GM21786 (cell line): ENCODE data around the gene TLDC2.
"Not testable (repeated sequence)": the region's sequence is repeated elsewhere in the genome, so short reads cannot be mapped to it uniquely, and the experiment has no call there.

Experiments
- ATAC-seq: cut with Tn5 transposase; IDR thresholded peaks from one replicate; pipeline ENCODE4 v1.9.1; 2021; ENCODE audit not compliant: unreplicated experiment

The TLDC2 gene

GRCh38 chr20:36866681-36867495, 9.1 kb upstream of the TLDC2 start:
- ATAC-seq, result no peak

- ATAC-seq, result no peak
Measured at GRCh38 chr20:36871640-36872570, 4.0 kb upstream of the TLDC2 start.

GRCh38 chr20:36872852-36873251, 3.1 kb upstream of the TLDC2 start:
- no peak for ATAC-seq

- no peak for ATAC-seq
Measured at GRCh38 chr20:36873498-36874189, 2.3 kb upstream of the TLDC2 start.

- ATAC-seq, result not testable (repeated sequence)
Measured at GRCh38 chr20:36875093-36875492, 845 bp upstream of the TLDC2 start.

- no peak for ATAC-seq
Measured at GRCh38 chr20:36876473-36876833, 515 bp downstream of the TLDC2 start.

GRCh38 chr20:36878941-36879340, 3.0 kb downstream of the TLDC2 start:
- no peak for ATAC-seq

- ATAC-seq, result no peak
Measured at GRCh38 chr20:36880741-36881250, 4.9 kb downstream of the TLDC2 start.

- ATAC-seq, result no peak
Measured at GRCh38 chr20:36881331-36881730, 5.4 kb downstream of the TLDC2 start.

GRCh38 chr20:36881888-36882287, 6.0 kb downstream of the TLDC2 start:
- no peak for ATAC-seq

- no peak for ATAC-seq
Measured at GRCh38 chr20:36883977-36884535, 8.1 kb downstream of the TLDC2 start.

GRCh38 chr20:36885356-36885755, 9.4 kb downstream of the TLDC2 start:
- ATAC-seq, result no peak

- ATAC-seq, result no peak
Measured at GRCh38 chr20:36886859-36887751, 11.2 kb downstream of the TLDC2 start.

GRCh38 chr20:36887752-36888090, 11.8 kb downstream of the TLDC2 start:
- ATAC-seq, result no peak

- no peak for ATAC-seq
Measured at GRCh38 chr20:36888880-36889516, 13.1 kb downstream of the TLDC2 start.

GRCh38 chr20:36890586-36890985, 14.6 kb downstream of the TLDC2 start:
- no peak for ATAC-seq

- no peak for ATAC-seq
Measured at GRCh38 chr20:36891211-36891610, 15.3 kb downstream of the TLDC2 start.

GRCh38 chr20:36893801-36894200, 17.9 kb downstream of the TLDC2 start:
- no peak for ATAC-seq

GRCh38 chr20:36895036-36895435, 19.1 kb downstream of the TLDC2 start:
- no peak for ATAC-seq

GRCh38 chr20:36904690-36905089, 28.8 kb downstream of the TLDC2 start:
- ATAC-seq, result no peak
